Thyroid gland (tissue), 4 donors: ENCODE measurements around the gene FAM228B. TPM values are rescaled to one million over a fixed set of nuclear protein-coding genes. Genes with fewer than 3 reads are reported as not detected.

Source experiments
- DNase-seq, 2 donors: peaks; one replicate each; pipeline ENCODE4 v3.0.0-alpha.2; 2019
- H3K27ac ChIP-seq, 3 donors: fragments of 200-600 bp; sonication (generic); 1 replicate in 2 of 3; 2 replicates in 1 of 3; pipeline ENCODE4 v1.5.1; 2016 to 2019; ENCODE audit warnings: mild to moderate bottlenecking in 1 of 3, moderate library complexity in 1 of 3
- H3K27me3 ChIP-seq: fragments of 200-600 bp; sonication (generic); one replicate; pipeline ENCODE4 v1.5.1; 2019
- H3K36me3 ChIP-seq, 2 donors: fragments of 200-600 bp; sonication (generic); one replicate each; pipeline ENCODE4 v1.5.1; 2016 to 2019
- H3K4me1 ChIP-seq, 2 donors: fragments of 200-600 bp; sonication (generic); one replicate each; pipeline ENCODE4 v1.5.1; 2017 to 2019
- H3K4me3 ChIP-seq, 3 donors: fragments of 200-600 bp; sonication (generic); replicated peaks in 1 of 3; 1 replicate in 2 of 3; 2 replicates in 1 of 3; pipeline ENCODE4 v1.5.1; 2016; ENCODE audit warnings: mild to moderate bottlenecking in 1 of 3
- H3K9me3 ChIP-seq: fragments of 200-600 bp; sonication (generic); one replicate; pipeline ENCODE4 v1.5.1; 2017
- CTCF ChIP-seq, 6 experiments: fragments of 200-600 bp in 3 of 6; fragments of 450-650 bp in 3 of 6; sonication (generic) in 3 of 6; IDR thresholded peaks; one replicate each; pipeline ENCODE4 v1.5.1; 2016 to 2019; ENCODE audit warnings: antibody characterized with exemption in 6 of 6, mild to moderate bottlenecking in 2 of 6, inconsistent platforms in 1 of 6, moderate library complexity in 1 of 6
- POLR2A ChIP-seq, 2 donors: fragments of 450-650 bp; IDR thresholded peaks; one replicate each; pipeline ENCODE4 v1.6.1; 2017; ENCODE audit warnings: antibody characterized with exemption in 2 of 2, mild to moderate bottlenecking in 2 of 2, moderate library complexity in 1 of 2
- WGBS, 2 donors: methylation state at CpG; one replicate each; pipeline ENCODE4 v1.1.5; 2017; 5-methylcytosine and 5-hydroxymethylcytosine counted together
- intact Hi-C: fragments of 100-400 bp; cut with DNase I; formaldehyde crosslinking; loops from one replicate; pipeline ENCODE4 v1.15.1; 2023
- total RNA-seq, 4 donors: library from RNA; depleted of rRNA; stranded (reverse); fragments of >200 nt; gene quantifications; one replicate each; pipeline ENCODE4 v1.2.3, GENCODE V29; 2016

The FAM228B gene
- total RNA-seq, 4 donors from 2014 or later = 19.4 to 44.5 (median 22.1) TPM

GRCh38 chr2:24204505-24204904 lies 81.2 kb downstream of the FAM228B start:
- Histone ChIP-seq H3K36me3 (peaks cover 64 to 72% of the 10 kb centered on the region in 2 donors), H3K27ac (no peak overlapping the region), H3K9me3 (no peaks in the 10 kb centered on the region), H3K27me3 (no peaks in the 10 kb centered on the region), H3K4me1 (no peaks in the 10 kb centered on the region), H3K4me3 (no peak overlapping the region)
- TF ChIP-seq POLR2A (IDR thresholded peaks at IDR 0.05) = no peak
- TF ChIP-seq CTCF (IDR thresholded peaks at IDR 0.05) = no peak
- WGBS, 2 donors = 90 to 94% methylated on average over 7 to 12 of the region's 12 CpGs
- intact Hi-C loops = no loop called here
- no peak for DNase-seq

GRCh38 chr2:24205131-24205530 lies 81.9 kb downstream of the FAM228B start:
- DNase-seq = no peak
- TF ChIP-seq CTCF (IDR thresholded peaks at IDR 0.05) (no peak), POLR2A (IDR thresholded peaks at IDR 0.05) (no peak)
- intact Hi-C loops = no loop called here
- 91 to 96% methylated on average over 4 of the region's 4 CpGs for WGBS, 2 donors
- H3K9me3 ChIP-seq = no peaks in the 10 kb centered on the region
- H3K4me1 ChIP-seq = no peaks in the 10 kb centered on the region
- no peak overlapping the region for H3K4me3 ChIP-seq
- H3K27me3 ChIP-seq = no peaks in the 10 kb centered on the region
- H3K36me3 ChIP-seq = peaks cover 71 to 75% of the 10 kb centered on the region in 2 donors
- H3K27ac ChIP-seq = no peak overlapping the region

- H3K36me3 ChIP-seq = peaks cover 75 to 82% of the 10 kb centered on the region in 2 donors
- TF ChIP-seq POLR2A (IDR thresholded peaks at IDR 0.05) (no peak), CTCF (IDR thresholded peaks at IDR 0.05) (no peak)
- 89 to 95% methylated on average over 6 of the region's 6 CpGs for WGBS, 2 donors
- no peak overlapping the region for H3K4me3 ChIP-seq
- no peak overlapping the region for H3K27ac ChIP-seq
- no peaks in the 10 kb centered on the region for H3K4me1 ChIP-seq
- no peaks in the 10 kb centered on the region for H3K9me3 ChIP-seq
- intact Hi-C loops = no loop called here
- H3K27me3 ChIP-seq = no peaks in the 10 kb centered on the region
- DNase-seq = no peak
Observed at GRCh38 chr2:24206242-24206641, 83.0 kb downstream of the FAM228B start.

- intact Hi-C loops = no loop called here
Observed at GRCh38 chr2:24206714-24207113, 83.4 kb downstream of the FAM228B start.

GRCh38 chr2:24207359-24207758 lies 84.1 kb downstream of the FAM228B start:
- DNase-seq = no peak
- Histone ChIP-seq H3K4me3 (no peak overlapping the region), H3K36me3 (peaks cover 80 to 93% of the 10 kb centered on the region in 2 donors), H3K27ac (no peak overlapping the region), H3K4me1 (no peaks in the 10 kb centered on the region), H3K27me3 (no peaks in the 10 kb centered on the region), H3K9me3 (no peaks in the 10 kb centered on the region)
- TF ChIP-seq CTCF (IDR thresholded peaks at IDR 0.05) (no peak), POLR2A (IDR thresholded peaks at IDR 0.05) (no peak)
- 87 to 91% methylated on average over 11 of the region's 11 CpGs for WGBS, 2 donors
- intact Hi-C loops = no loop called here

More at GRCh38 chr2:24206714-24207113, 83.4 kb downstream of the FAM228B start:
- Histone ChIP-seq H3K27ac (no peak overlapping the region), H3K9me3 (no peaks in the 10 kb centered on the region), H3K36me3 (peaks cover 75 to 86% of the 10 kb centered on the region in 2 donors), H3K4me1 (no peaks in the 10 kb centered on the region), H3K4me3 (no peak overlapping the region), H3K27me3 (no peaks in the 10 kb centered on the region)
- TF ChIP-seq POLR2A (IDR thresholded peaks at IDR 0.05) = no peak
- TF ChIP-seq CTCF (IDR thresholded peaks at IDR 0.05) = no peak
- WGBS, 2 donors = 82 to 84% methylated on average over 8 of the region's 8 CpGs
- DNase-seq = no peak
